Kidney (tissue), 14 donors: Measurements from ENCODE around the gene ABCB10. TPM values are rescaled to one million over a fixed set of nuclear protein-coding genes. Genes with fewer than 3 reads are reported as not detected.

Experiments used
- DNase-seq, 5 donors: peaks; one replicate each; pipeline ENCODE4 v3.0.0-alpha.2; 2013 to 2020
- FAIRE-seq: peaks from 2 replicates; lab custom pipeline; 2012; peaks lifted over from hg19 to GRCh38; lab: Jason Lieb, UNC
- H3K27ac ChIP-seq, 2 donors: one replicate each; pipeline ENCODE4 v1.7.0; 2013; ENCODE audit warnings: low read depth in 2 of 2, low read length in 2 of 2, inconsistent platforms in 1 of 2
- H3K27me3 ChIP-seq: one replicate; pipeline ENCODE4 v1.7.1; 2013; ENCODE audit warnings: low read length, inconsistent platforms; ENCODE audit not compliant: control insufficient read depth, insufficient read depth
- H3K36me3 ChIP-seq, 3 donors: one replicate each; pipeline versions ENCODE4 v1.7.0 to v1.7.1; 2013; ENCODE audit warnings: low read length in 3 of 3, control low read depth in 1 of 3, inconsistent platforms in 1 of 3; ENCODE audit not compliant: insufficient read depth in 3 of 3, control insufficient read depth in 2 of 3
- H3K4me1 ChIP-seq, 3 donors: one replicate each; pipeline versions ENCODE4 v1.7.0 to v1.7.1; 2013; ENCODE audit warnings: low read length in 3 of 3, inconsistent platforms in 1 of 3, low read depth in 1 of 3; ENCODE audit not compliant: control insufficient read depth in 2 of 3, insufficient read depth in 2 of 3
- H3K4me3 ChIP-seq, 3 donors: one replicate each; pipeline versions ENCODE4 v1.7.0 to v1.8.1; 2013; ENCODE audit warnings: low read length in 3 of 3, control low read depth in 1 of 3, inconsistent platforms in 1 of 3
- H3K9ac ChIP-seq, 3 donors: one replicate each; pipeline versions ENCODE4 v1.7.0 to v1.7.1; 2013; ENCODE audit warnings: low read length in 3 of 3, control low read depth in 1 of 3, inconsistent platforms in 1 of 3
- H3K9me3 ChIP-seq, 3 donors: one replicate each; pipeline versions ENCODE4 v1.7.0 to v1.7.1; 2013; ENCODE audit warnings: low read length in 3 of 3, control low read depth in 1 of 3, inconsistent platforms in 1 of 3; ENCODE audit not compliant: control insufficient read depth in 2 of 3, insufficient read depth in 1 of 3
- CTCF ChIP-seq: IDR thresholded peaks from 3 replicates; pipeline ENCODE4 v1.5.1; 2012; ENCODE audit warnings: mild to moderate bottlenecking, moderate library complexity, borderline replicate concordance; ENCODE audit not compliant: insufficient read depth; ENCODE audit errors: extremely low read depth
- intact Hi-C: fragments of 100-400 bp; cut with DNase I; formaldehyde crosslinking; loops from one replicate; pipeline ENCODE4 v1.11.1; 2022
- polyA plus RNA-seq: library from polyadenylated mRNA; stranded (reverse); fragments of 350-450 nt; fragmentation: Illumina TruSeq; extraction: RNeasy Lipid Tissue Mini Kit (QIAGEN cat#74804); gene quantifications from one replicate; pipeline ENCODE4 v1.2.3, GENCODE V29; 2014; ENCODE audit warnings: low read depth, low replicate concordance; ENCODE audit not compliant: insufficient read depth
- total RNA-seq: library from RNA; stranded (reverse); fragmentation: NEBNext Ultra II Directional; extraction: Animal tissue kit (Norgen Biotek cat#: 25700); gene quantifications from one replicate; pipeline ENCODE4 v1.2.1, GENCODE V29; 2021
- donor health status: control.
- donor health status: control.
- donor health status: control.
- donor health status: control.
- donor health status: control.
- donor health status: DM: yes; HTN: yes; CAD: no.
- donor health status: Normal renal cell carcinoma (clear cell type).

Gene ABCB10
- total and polyA plus RNA-seq, 2 donors from 2014 or later: 4.5 to 15.4 TPM

GRCh38 chr1:229553621-229554130, 4.8 kb downstream of the ABCB10 start:
- FAIRE-seq: no peak
- DNase-seq: no peak
- no peaks in the 10 kb centered on the region for H3K36me3 ChIP-seq
- no peaks in the 10 kb centered on the region for H3K27me3 ChIP-seq
- intact Hi-C loops: no loop called here
- no peak for TF ChIP-seq CTCF
- no peaks in the 10 kb centered on the region for H3K9me3 ChIP-seq
- no peak overlapping the region for H3K9ac ChIP-seq
- peaks cover 0 to 14% (median 0%) of the 10 kb centered on the region in 3 donors for H3K4me1 ChIP-seq
- H3K4me3 ChIP-seq: no peak overlapping the region
- no peak overlapping the region for H3K27ac ChIP-seq

- H3K4me3 ChIP-seq: no peak overlapping the region
- no peaks in the 10 kb centered on the region for H3K27me3 ChIP-seq
- intact Hi-C loops: no loop called here
- H3K36me3 ChIP-seq: no peaks in the 10 kb centered on the region
- no peak for DNase-seq
- no peak for FAIRE-seq
- TF ChIP-seq CTCF: no peak
- H3K9ac ChIP-seq: no peak overlapping the region
- H3K4me1 ChIP-seq: peaks cover 0 to 14% (median 0%) of the 10 kb centered on the region in 3 donors
- H3K27ac ChIP-seq: no peak overlapping the region
- H3K9me3 ChIP-seq: no peaks in the 10 kb centered on the region
Observed at GRCh38 chr1:229552732-229553131, 5.8 kb downstream of the ABCB10 start.

- intact Hi-C loops: no loop called here
Observed at GRCh38 chr1:229550812-229551567, 7.5 kb downstream of the ABCB10 start.

More at GRCh38 chr1:229550812-229551567, 7.5 kb downstream of the ABCB10 start:
- no peak for DNase-seq
- H3K4me1 ChIP-seq: peaks cover 0 to 2% (median 0%) of the 10 kb centered on the region in 3 donors
- H3K4me3 ChIP-seq: no peak overlapping the region
- H3K27ac ChIP-seq: no peak overlapping the region
- no peaks in the 10 kb centered on the region for H3K9me3 ChIP-seq
- peaks cover 0 to 8% (median 5%) of the 10 kb centered on the region in 3 donors for H3K36me3 ChIP-seq
- H3K9ac ChIP-seq: no peak overlapping the region
- FAIRE-seq: no peak
- TF ChIP-seq CTCF: no peak
- H3K27me3 ChIP-seq: no peaks in the 10 kb centered on the region
